Neutrophil (primary cell): Measurements from ENCODE around the gene USH1C.

ENCODE experiments used
- H3K27ac ChIP-seq: fragments of 200-600 bp; sonication (generic); 2 replicates; pipeline ENCODE4 v1.5.1; 2016; ENCODE audit warnings: mild to moderate bottlenecking, moderate library complexity
- H3K27me3 ChIP-seq: fragments of 200-600 bp; sonication (generic); 2 replicates; pipeline ENCODE4 v1.6.0; 2016; ENCODE audit warnings: mild to moderate bottlenecking
- H3K36me3 ChIP-seq: fragments of 200-600 bp; sonication (generic); 2 replicates; pipeline ENCODE4 v1.5.1; 2017
- H3K4me1 ChIP-seq, 2 experiments: fragments of 200-600 bp in 1 of 2; sonication (generic) in 1 of 2; 1 replicate in 1 of 2; 2 replicates in 1 of 2; pipeline versions ENCODE4 v1.5.1 to v1.6.1; 2013 to 2016; ENCODE audit warnings: low read depth in 1 of 2, low read length in 1 of 2, mild to moderate bottlenecking in 1 of 2, moderate library complexity in 1 of 2; ENCODE audit not compliant: control insufficient read depth in 1 of 2, insufficient read depth in 1 of 2
- H3K4me3 ChIP-seq, 2 experiments: fragments of 200-600 bp in 1 of 2; sonication (generic) in 1 of 2; 1 replicate in 1 of 2; 2 replicates in 1 of 2; pipeline ENCODE4 v1.5.1; 2013 to 2016; ENCODE audit warnings: low read depth in 1 of 2, low read length in 1 of 2, mild to moderate bottlenecking in 1 of 2, moderate library complexity in 1 of 2
- H3K9me3 ChIP-seq: fragments of 200-600 bp; sonication (generic); 2 replicates; pipeline ENCODE4 v1.5.1; 2016
- CTCF ChIP-seq: fragments of 200-600 bp; sonication (generic); IDR thresholded peaks from 2 replicates; pipeline ENCODE4 v1.5.1; 2016; ENCODE audit warnings: antibody characterized with exemption

The USH1C gene

GRCh38 chr11:17529844-17530185 is 14.4 kb downstream of the USH1C start:
- Histone ChIP-seq H3K4me1 (no peaks in the 10 kb centered on the region), H3K27me3 (no peaks in the 10 kb centered on the region), H3K4me3 (no peak overlapping the region), H3K27ac (no peak overlapping the region), H3K9me3 (no peaks in the 10 kb centered on the region), H3K36me3 (no peaks in the 10 kb centered on the region)
- TF ChIP-seq CTCF = no peak

- H3K9me3 ChIP-seq = no peaks in the 10 kb centered on the region
- no peaks in the 10 kb centered on the region for H3K4me1 ChIP-seq
- no peaks in the 10 kb centered on the region for H3K27me3 ChIP-seq
- H3K4me3 ChIP-seq = no peak overlapping the region
- no peaks in the 10 kb centered on the region for H3K36me3 ChIP-seq
- no peak overlapping the region for H3K27ac ChIP-seq
- no peak for TF ChIP-seq CTCF
These were observed 15.0 kb downstream of the USH1C start for GRCh38 chr11:17528906-17529843.

GRCh38 chr11:17528181-17528691 is 16.0 kb downstream of the USH1C start:
- Histone ChIP-seq H3K27ac (no peak overlapping the region), H3K36me3 (no peaks in the 10 kb centered on the region), H3K4me1 (no peaks in the 10 kb centered on the region), H3K9me3 (no peaks in the 10 kb centered on the region), H3K27me3 (no peaks in the 10 kb centered on the region), H3K4me3 (no peak overlapping the region)
- no peak for TF ChIP-seq CTCF

GRCh38 chr11:17527628-17527995 is 16.6 kb downstream of the USH1C start:
- Histone ChIP-seq H3K36me3 (no peaks in the 10 kb centered on the region), H3K4me1 (no peaks in the 10 kb centered on the region), H3K27ac (no peak overlapping the region), H3K27me3 (no peaks in the 10 kb centered on the region), H3K4me3 (no peak overlapping the region), H3K9me3 (no peaks in the 10 kb centered on the region)
- no peak for TF ChIP-seq CTCF

- no peaks in the 10 kb centered on the region for H3K9me3 ChIP-seq
- no peak for TF ChIP-seq CTCF
- no peaks in the 10 kb centered on the region for H3K27me3 ChIP-seq
- H3K4me3 ChIP-seq = no peak overlapping the region
- H3K27ac ChIP-seq = no peak overlapping the region
- H3K36me3 ChIP-seq = no peaks in the 10 kb centered on the region
- no peaks in the 10 kb centered on the region for H3K4me1 ChIP-seq
These were observed 17.1 kb downstream of the USH1C start for GRCh38 chr11:17526931-17527627.
